Measurements from ENCODE around the gene PDCD1. TPM values are rescaled to one million over a fixed set of nuclear protein-coding genes. Genes with fewer than 3 reads are reported as not detected.
A peak's percentile ranks its signal among the peaks of the same experiment; 100 is the strongest.
"Not testable (repeated sequence)": the region's sequence is repeated elsewhere in the genome, so short reads cannot be mapped to it uniquely, and the experiment has no call there.

Gene PDCD1
- total RNA-seq, 1 experiment from 2014 or later = not detected

- H3K9me2 ChIP-seq (replicated peaks; ENCODE audit: insufficient read depth, low read length) = no peaks in the 10 kb centered on the region
- H3K9ac ChIP-seq (ENCODE audit: low read length) = no peak overlapping the region
- no peaks in the 10 kb centered on the region for H3K36me3 ChIP-seq (ENCODE audit: insufficient read depth, low read length)
- no peak overlapping the region for H2AFZ ChIP-seq (ENCODE audit: low read length)
- no peak for DNase-seq
- no peaks in the 10 kb centered on the region for H3K9me3 ChIP-seq (ENCODE audit: low read length)
- no peak overlapping the region for H3K4me3 ChIP-seq (ENCODE audit: low read length)
- H3K27me3 ChIP-seq (ENCODE audit: low read length) = no peaks in the 10 kb centered on the region
- H3K79me2 ChIP-seq (ENCODE audit: low read length) = no peaks in the 10 kb centered on the region
- H4K20me1 ChIP-seq (ENCODE audit: insufficient read depth, low read depth, low read length) = no peaks in the 10 kb centered on the region
- H3K4me2 ChIP-seq (ENCODE audit: low read depth, low read length, poor library complexity, severe bottlenecking) = no peak overlapping the region
- H3K4me1 ChIP-seq (ENCODE audit: low read length) = peaks cover 12% of the 10 kb centered on the region
- no peak overlapping the region for H3K27ac ChIP-seq (ENCODE audit: low read length)
Measured at GRCh38 chr2:241876528-241877196, 18.0 kb upstream of the PDCD1 start.

- not testable (repeated sequence) for H3K9me2 ChIP-seq (replicated peaks; ENCODE audit: insufficient read depth, low read length); H3K4me2 ChIP-seq (ENCODE audit: low read depth, low read length, poor library complexity, severe bottlenecking); H3K36me3 ChIP-seq (ENCODE audit: insufficient read depth, low read length); H3K4me1 ChIP-seq (ENCODE audit: low read length); H3K79me2 ChIP-seq (ENCODE audit: low read length); H3K27me3 ChIP-seq (ENCODE audit: low read length); H3K27ac ChIP-seq (ENCODE audit: low read length); H3K9me3 ChIP-seq (ENCODE audit: low read length); H2AFZ ChIP-seq (ENCODE audit: low read length); H3K9ac ChIP-seq (ENCODE audit: low read length); H3K4me3 ChIP-seq (ENCODE audit: low read length); H4K20me1 ChIP-seq (ENCODE audit: insufficient read depth, low read depth, low read length)
- DNase-seq = peak; percentile 75
Measured at GRCh38 chr2:241875754-241876527, 17.2 kb upstream of the PDCD1 start.

DNA sequence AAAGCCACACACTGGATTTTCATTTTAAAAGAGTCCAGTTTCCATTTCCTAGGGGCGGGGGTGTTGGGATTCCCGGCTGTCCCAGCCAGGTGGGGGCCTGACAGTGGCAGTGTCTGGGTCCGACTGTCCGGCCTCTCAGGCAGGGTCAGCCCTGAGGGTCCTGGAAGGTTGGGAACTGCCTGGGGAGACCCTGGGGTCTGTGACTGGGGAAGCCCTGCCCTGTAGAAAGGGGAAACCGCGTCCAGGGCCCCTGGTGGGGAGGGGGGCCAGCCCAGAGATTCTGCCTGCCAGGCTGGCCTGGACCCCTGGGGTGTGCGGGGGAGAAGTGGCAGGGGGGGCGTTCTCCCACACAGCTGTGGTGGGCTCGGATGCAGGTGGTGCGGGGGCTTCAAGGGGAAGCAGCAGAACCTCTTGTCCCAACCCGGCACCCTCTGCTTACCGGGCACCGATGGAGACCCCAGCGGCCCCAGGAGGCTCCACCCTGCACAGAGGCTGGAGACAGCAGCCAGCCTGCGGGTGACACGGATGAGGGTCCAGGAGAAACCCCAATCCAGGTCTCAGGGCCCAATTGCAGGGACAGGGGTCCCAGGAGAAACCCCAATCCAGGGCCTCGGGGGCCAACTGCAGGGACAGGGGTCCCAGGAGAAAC, 15.7 kb upstream of the PDCD1 start:
- Histone ChIP-seq H2AFZ (ENCODE audit: low read length) (no peak overlapping the region), H3K27ac (ENCODE audit: low read length) (no peak overlapping the region), H3K79me2 (ENCODE audit: low read length) (no peaks in the 10 kb centered on the region), H3K36me3 (ENCODE audit: insufficient read depth, low read length) (no peaks in the 10 kb centered on the region), H3K4me3 (ENCODE audit: low read length) (no peak overlapping the region), H4K20me1 (ENCODE audit: insufficient read depth, low read depth, low read length) (no peaks in the 10 kb centered on the region), H3K9ac (ENCODE audit: low read length) (no peak overlapping the region), H3K9me3 (ENCODE audit: low read length) (no peaks in the 10 kb centered on the region), H3K9me2 (replicated peaks; ENCODE audit: insufficient read depth, low read length) (no peaks in the 10 kb centered on the region), H3K4me2 (ENCODE audit: low read depth, low read length, poor library complexity, severe bottlenecking) (no peak overlapping the region), H3K27me3 (ENCODE audit: low read length) (no peaks in the 10 kb centered on the region), H3K4me1 (ENCODE audit: low read length) (no peaks in the 10 kb centered on the region)
- no peak for DNase-seq

DNA sequence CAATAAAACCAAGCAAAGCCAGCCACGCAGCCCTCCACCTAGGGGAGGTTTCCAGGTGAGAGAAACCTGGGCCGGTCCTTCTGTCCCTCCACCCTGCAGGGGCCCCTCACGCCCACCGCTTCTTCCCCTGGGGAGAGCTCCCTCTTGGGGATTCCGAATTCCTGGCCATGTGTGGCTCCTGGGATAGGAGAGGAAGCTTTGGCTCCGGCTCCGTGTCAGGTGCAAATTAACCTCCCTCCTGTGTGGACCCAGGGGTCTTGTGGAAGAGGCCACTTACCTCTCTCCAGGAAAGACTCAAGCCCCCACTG, 15.1 kb upstream of the PDCD1 start:
- Histone ChIP-seq H3K4me3 (ENCODE audit: low read length) (no peak overlapping the region), H3K4me1 (ENCODE audit: low read length) (no peaks in the 10 kb centered on the region), H3K9me2 (replicated peaks; ENCODE audit: insufficient read depth, low read length) (no peaks in the 10 kb centered on the region), H2AFZ (ENCODE audit: low read length) (no peak overlapping the region), H3K9me3 (ENCODE audit: low read length) (no peaks in the 10 kb centered on the region), H3K36me3 (ENCODE audit: insufficient read depth, low read length) (no peaks in the 10 kb centered on the region), H3K27ac (ENCODE audit: low read length) (no peak overlapping the region), H3K4me2 (ENCODE audit: low read depth, low read length, poor library complexity, severe bottlenecking) (no peak overlapping the region), H3K9ac (ENCODE audit: low read length) (no peak overlapping the region), H3K27me3 (ENCODE audit: low read length) (no peaks in the 10 kb centered on the region), H4K20me1 (ENCODE audit: insufficient read depth, low read depth, low read length) (no peaks in the 10 kb centered on the region), H3K79me2 (ENCODE audit: low read length) (no peaks in the 10 kb centered on the region)
- DNase-seq = no peak

DNA sequence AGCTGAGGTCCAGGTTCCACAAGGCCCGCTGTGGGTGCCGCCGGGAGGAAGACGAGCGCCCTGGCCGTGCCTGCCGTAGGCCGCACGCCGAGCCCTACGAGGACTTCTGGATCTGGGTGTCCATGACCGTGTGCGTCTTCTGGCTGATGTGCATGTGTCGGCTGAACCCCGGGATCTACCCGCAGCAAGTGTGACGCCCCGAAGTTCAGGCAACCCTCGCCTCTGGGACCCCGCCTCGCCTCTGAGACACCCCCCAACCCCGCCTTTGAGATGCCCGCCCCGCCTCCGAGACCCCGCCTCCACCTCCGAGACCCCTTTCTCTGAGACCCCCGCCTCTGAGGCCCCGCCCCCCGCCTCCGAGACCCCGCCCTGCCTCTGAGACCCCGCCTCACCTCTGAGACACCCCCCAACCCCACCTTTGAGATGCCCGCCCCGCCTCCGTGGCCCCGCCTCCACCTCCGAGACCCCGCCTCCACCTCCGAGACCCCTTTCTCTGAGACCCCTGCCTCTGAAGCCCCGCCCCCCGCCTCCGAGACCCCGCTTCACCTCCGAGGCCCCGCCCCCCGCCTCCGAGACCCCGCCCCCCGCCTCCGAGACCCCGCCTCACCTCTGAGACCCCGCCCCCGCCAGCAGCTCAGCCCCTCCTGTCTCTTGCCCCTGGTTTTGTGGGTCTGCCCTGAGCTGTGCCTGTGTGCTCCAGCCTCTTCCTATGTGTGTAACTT, 14.5 kb upstream of the PDCD1 start:
- Histone ChIP-seq H3K4me3 (ENCODE audit: low read length) (no peak overlapping the region), H3K4me1 (ENCODE audit: low read length) (no peaks in the 10 kb centered on the region), H3K9me3 (ENCODE audit: low read length) (no peaks in the 10 kb centered on the region), H3K36me3 (ENCODE audit: insufficient read depth, low read length) (no peaks in the 10 kb centered on the region), H2AFZ (ENCODE audit: low read length) (no peak overlapping the region), H3K27me3 (ENCODE audit: low read length) (no peaks in the 10 kb centered on the region), H4K20me1 (ENCODE audit: insufficient read depth, low read depth, low read length) (no peaks in the 10 kb centered on the region), H3K9ac (ENCODE audit: low read length) (no peak overlapping the region), H3K9me2 (replicated peaks; ENCODE audit: insufficient read depth, low read length) (no peaks in the 10 kb centered on the region), H3K4me2 (ENCODE audit: low read depth, low read length, poor library complexity, severe bottlenecking) (no peak overlapping the region), H3K79me2 (ENCODE audit: low read length) (no peaks in the 10 kb centered on the region), H3K27ac (ENCODE audit: low read length) (no peak overlapping the region)
- DNase-seq = peak; percentile 52

- Histone ChIP-seq H3K9me3 (ENCODE audit: low read length) (no peaks in the 10 kb centered on the region), H3K4me3 (ENCODE audit: low read length) (no peak overlapping the region), H3K9me2 (replicated peaks; ENCODE audit: insufficient read depth, low read length) (no peaks in the 10 kb centered on the region), H3K27ac (ENCODE audit: low read length) (no peak overlapping the region), H3K27me3 (ENCODE audit: low read length) (no peaks in the 10 kb centered on the region), H2AFZ (ENCODE audit: low read length) (no peak overlapping the region), H3K79me2 (ENCODE audit: low read length) (no peaks in the 10 kb centered on the region), H3K4me1 (ENCODE audit: low read length) (no peaks in the 10 kb centered on the region), H4K20me1 (ENCODE audit: insufficient read depth, low read depth, low read length) (no peaks in the 10 kb centered on the region), H3K9ac (ENCODE audit: low read length) (no peak overlapping the region), H3K4me2 (ENCODE audit: low read depth, low read length, poor library complexity, severe bottlenecking) (no peak overlapping the region), H3K36me3 (ENCODE audit: insufficient read depth, low read length) (no peaks in the 10 kb centered on the region)
- no peak for DNase-seq
Measured at GRCh38 chr2:241872313-241872642, 13.6 kb upstream of the PDCD1 start.

GRCh38 chr2:241871538-241872312, 13.0 kb upstream of the PDCD1 start:
- no peak for DNase-seq
- Histone ChIP-seq H2AFZ (ENCODE audit: low read length) (no peak overlapping the region), H3K9me3 (ENCODE audit: low read length) (no peaks in the 10 kb centered on the region), H3K4me2 (ENCODE audit: low read depth, low read length, poor library complexity, severe bottlenecking) (no peak overlapping the region), H3K9me2 (replicated peaks; ENCODE audit: insufficient read depth, low read length) (no peaks in the 10 kb centered on the region), H3K27ac (ENCODE audit: low read length) (no peak overlapping the region), H3K4me3 (ENCODE audit: low read length) (no peak overlapping the region), H3K9ac (ENCODE audit: low read length) (no peak overlapping the region), H3K27me3 (ENCODE audit: low read length) (no peaks in the 10 kb centered on the region), H3K4me1 (ENCODE audit: low read length) (no peaks in the 10 kb centered on the region), H3K79me2 (ENCODE audit: low read length) (no peaks in the 10 kb centered on the region), H4K20me1 (ENCODE audit: insufficient read depth, low read depth, low read length) (no peaks in the 10 kb centered on the region), H3K36me3 (ENCODE audit: insufficient read depth, low read length) (no peaks in the 10 kb centered on the region)
